SIG-M5 (cell line): ENCODE data around the gene SEPSECS.
"Not testable (repeated sequence)": the region's sequence is repeated elsewhere in the genome, so short reads cannot be mapped to it uniquely, and the experiment has no call there.

Experiments used
- DNase-seq: peaks from one replicate; lab custom pipeline; 2025; lab: John Stamatoyannopoulos, UW

The SEPSECS gene

GRCh38 chr4:25109511-25109910, 50.7 kb downstream of the SEPSECS start:
- no peak for DNase-seq

DNA sequence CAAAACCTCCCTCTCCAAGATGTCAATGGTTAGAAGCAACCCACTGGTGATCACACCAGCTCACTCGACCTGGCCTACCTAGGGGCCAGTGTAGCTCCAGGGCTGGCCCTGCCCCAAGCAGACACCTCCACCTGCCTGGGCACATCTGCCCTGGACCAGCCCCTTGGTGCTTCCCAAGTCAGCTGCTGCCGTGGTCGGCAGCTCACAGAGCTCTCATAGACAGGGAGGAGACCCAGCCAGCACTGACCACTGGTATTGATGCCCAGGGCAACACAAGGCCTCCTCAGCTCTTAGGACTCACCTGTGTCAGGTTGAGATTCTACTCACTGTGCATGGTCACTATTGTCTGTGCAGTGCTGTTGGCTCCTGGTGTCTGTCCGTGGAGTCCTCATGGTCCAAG, 51.7 kb downstream of the SEPSECS start:
- DNase-seq = no peak

- DNase-seq = no peak
These were observed 52.3 kb downstream of the SEPSECS start for GRCh38 chr4:25107827-25108516.

GRCh38 chr4:25106363-25107151, 53.7 kb downstream of the SEPSECS start:
- no peak for DNase-seq

DNA sequence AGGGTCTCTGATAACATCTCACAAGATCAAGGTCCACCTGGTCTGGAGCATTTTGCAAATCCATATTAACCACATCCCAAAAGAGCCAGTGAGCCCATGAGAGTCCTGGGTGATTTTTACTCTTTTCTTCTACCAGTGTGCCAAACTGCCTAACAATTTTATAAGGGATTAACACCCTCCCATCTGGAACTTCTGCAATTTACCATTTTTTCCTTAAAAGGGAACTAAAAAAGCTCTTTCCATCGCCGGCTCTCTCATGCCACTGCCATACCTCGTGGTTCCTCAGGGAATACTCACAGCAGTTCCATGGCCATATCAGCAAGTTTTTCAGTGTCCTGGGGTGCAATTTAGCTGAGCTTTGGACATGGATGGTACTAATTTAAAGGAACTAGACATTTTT, 55.7 kb downstream of the SEPSECS start:
- DNase-seq = no peak

DNA sequence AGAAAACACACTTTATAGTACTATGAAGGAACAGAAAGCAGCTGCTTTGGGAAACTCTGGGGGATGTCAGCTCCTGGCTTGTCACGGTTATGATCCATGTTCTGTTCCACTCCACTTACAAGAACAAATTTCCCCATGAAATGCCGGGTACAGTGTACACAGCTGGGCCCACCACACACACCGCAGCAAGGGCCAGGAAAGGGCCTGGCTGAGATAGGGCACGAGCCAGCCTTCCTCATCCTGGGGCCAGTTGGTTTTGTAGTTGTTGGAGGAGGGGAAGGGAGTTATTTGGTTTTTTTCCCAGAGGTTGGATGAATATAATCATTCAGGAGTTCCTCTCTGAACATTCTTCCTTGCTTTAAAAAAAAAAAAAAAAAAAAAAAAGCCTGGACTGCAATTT, 56.8 kb downstream of the SEPSECS start:
- no peak for DNase-seq

DNA sequence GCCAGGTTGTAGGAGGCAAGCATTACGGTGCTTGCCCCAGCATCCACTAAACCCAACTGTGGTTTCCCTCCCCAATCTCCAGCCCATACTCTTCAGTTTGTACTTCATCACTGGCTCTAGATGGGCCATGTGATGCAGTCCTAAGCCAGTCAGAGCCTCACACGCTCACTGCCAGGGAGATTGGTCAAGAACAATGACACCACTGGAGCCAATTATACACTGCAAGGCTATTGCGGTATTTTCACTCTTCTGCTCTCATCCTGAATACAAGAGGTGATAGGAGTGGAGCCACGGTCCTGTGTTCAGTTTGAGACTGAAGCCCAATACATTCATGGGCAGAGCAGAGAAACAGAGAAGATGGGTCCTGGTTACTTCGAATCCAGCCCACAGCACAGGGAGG, 58.4 kb downstream of the SEPSECS start:
- DNase-seq = no peak

DNA sequence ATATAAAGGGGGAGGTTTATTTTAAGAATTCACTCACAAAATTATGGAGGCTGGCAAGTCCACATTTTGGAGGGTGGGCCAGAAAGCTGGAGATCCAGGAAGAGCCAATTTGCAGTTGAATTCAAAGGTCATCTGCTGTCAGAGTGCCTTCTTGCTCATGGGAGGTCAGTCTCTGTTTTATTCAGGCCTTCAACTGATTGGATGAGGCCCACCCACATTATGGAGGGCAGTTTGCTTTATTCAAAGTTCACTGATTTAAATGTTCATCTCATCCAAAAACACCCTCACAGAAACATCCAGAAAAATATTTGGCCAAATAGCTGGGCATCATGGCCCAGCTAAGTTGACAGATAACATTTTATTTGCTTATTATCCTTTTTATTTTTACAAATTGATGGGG, 59.5 kb downstream of the SEPSECS start:
- DNase-seq = no peak

DNA sequence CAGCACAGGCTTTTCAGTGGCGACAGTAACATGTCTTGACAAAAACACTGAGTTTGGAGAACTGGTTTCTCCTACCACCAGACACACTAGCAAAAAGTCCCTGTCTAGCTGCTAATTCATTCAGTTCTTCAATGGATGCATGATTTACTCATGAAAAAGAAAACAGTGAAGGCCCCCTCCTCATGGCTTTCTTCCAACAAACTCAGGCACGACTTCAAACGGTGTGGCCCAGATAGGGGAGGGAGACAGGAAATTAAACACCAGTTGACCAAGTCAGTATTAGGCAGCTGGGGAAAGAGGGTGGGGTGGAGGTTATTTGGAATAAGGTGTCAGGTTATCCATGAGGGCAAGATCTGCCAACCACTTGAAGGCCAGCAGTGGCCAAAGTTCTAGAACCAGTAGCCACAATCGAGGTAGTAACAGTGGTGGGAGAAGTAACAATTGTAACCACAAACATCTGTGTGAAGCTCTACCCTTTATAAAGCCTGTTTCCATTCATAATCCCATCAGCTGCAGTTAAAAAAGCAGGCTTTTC, 60.2 kb downstream of the SEPSECS start:
- DNase-seq = no peak

GRCh38 chr4:25098964-25099891, 61.0 kb downstream of the SEPSECS start:
- DNase-seq = no peak

DNA sequence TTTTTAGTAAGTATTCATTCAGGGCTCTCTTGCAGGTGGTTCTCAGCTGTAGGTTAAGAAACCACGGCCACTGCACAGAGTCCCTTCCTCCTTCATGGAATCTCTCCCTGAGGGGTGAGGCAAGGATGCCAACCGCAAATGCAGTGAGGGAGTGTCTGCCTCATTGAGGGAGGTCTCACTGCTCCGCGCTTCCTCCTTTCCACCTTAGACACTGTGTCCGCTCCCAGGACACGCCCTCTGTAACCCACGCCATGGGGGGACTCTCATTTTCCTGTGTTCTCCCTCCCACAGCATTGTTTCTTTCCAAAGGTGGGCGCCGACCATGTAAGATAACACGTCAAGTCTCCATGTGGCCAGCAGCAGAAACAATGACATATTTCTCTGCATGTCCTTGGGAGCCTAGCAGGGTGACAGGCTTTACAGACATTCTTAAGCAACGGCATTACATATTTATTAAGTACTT, 63.2 kb downstream of the SEPSECS start:
- no peak for DNase-seq

DNA sequence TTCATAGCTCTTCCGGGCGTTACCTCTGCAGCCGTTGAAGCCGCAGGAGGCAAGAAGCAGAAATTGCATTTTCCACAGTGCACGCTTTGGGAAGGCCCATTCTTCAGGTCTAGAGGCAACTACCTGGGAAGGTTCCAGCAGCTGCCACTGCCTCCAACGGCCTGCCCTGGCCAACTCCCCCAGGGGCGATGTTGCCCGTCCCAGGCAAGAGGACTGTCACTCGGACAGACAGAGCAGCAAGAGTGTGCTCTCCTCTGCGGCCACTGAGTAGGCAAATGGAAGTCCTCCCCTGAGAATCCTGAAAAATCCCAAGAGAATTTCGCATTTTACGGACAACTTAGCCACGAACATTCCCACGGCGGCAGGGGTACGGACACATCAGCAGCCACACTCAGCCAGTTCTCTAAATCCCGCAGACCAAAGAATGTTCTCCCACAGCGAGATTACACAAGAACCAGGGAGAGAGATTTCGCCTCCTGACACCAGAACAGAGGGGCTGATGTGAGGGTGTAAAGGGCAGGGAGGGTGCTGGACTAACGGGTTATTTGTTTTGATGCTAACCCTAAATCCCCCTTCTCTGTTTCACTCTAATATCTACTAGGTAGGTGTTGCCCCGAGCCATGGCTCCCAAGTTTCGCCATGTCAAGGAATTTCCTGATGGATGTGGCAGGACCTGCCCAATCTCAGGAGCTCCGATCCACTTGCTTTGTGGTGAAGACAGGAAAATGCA, 63.8 kb downstream of the SEPSECS start:
- DNase-seq = no peak

- DNase-seq = no peak
These were observed 64.4 kb downstream of the SEPSECS start for GRCh38 chr4:25095837-25096236.

DNA sequence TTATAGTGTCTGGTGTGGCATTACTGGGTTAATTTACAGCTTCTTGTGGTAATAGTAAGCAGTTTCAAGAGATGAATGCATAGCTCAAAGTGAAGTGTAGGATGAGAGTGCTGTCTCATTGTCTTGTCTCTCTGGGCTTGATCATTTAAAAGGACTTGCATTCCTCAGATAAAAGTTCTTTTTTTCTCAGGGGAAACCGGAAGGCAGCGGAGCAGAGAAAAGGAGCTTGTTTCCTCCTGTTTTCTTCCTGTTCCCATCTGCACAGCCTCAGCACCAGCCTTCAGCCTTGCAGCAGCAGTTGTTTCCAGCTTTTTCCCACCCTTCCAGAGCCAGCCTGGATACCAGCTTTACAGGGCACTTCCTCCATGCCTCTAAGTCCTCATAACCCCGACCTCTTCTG, 68.1 kb downstream of the SEPSECS start:
- no peak for DNase-seq

DNA sequence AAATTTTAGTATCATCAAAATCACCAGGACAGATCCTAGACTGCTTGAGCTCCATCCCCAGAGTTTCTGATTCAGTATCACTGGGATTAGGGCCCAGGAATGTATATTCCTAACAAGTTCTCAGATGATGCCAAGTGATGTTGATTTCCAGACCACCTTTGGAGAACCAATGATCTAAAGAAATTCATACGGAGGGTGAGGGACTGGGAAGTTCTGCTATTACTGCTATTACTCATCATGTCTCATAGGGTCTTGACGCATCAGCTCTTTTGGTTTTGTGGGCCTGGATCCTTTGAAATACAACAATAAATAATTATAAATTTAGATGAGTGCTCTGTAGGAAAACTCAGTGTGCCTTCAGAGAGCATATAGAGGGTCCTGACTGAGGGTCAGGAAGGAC, 69.7 kb downstream of the SEPSECS start:
- DNase-seq = no peak

DNA sequence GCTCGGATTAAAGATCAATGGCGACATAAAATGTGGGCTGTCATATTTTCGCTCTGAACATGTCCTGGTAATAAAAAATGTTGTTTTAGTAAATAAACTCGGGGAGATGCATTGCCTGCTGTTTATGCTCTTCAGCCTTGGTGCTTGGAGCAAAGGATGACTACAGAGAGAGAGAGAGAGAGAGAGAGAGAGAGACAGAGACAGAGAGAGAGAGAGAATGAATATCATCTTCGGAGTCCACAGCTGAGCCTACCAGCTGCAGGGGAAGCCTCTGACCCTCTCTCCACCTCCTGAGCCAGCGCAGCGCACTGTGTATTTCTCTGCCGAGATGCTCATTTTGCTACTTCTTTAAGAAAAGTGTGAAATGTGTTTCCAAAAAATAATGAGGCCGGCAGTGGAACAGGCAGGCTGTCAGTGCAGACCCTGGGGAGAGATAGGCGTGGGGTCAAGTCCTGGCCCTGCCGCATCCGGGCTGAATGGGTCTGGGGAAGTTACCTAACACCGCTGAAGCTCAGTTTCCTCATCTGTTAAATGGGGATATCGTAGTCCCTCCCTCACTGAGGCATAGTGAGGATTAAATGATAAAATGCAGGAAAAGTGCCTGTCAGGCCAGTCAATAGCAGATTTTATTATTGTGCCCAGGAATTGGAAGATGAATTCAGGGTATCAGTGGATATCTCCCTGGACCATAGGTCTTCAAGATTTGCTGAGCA, 71.0 kb downstream of the SEPSECS start:
- DNase-seq = no peak

GRCh38 chr4:25088093-25088952, 71.9 kb downstream of the SEPSECS start:
- no peak for DNase-seq

GRCh38 chr4:25085671-25086070, 74.6 kb downstream of the SEPSECS start:
- no peak for DNase-seq

- not testable (repeated sequence) for DNase-seq
These were observed 76.8 kb downstream of the SEPSECS start for GRCh38 chr4:25083441-25083840.
